ENCODE results near the gene NRXN3.

GRCh38 chr14:79680087-79680486, 1509.9 kb downstream of the NRXN3 start:
- TF ChIP-seq CTCF (IDR thresholded peaks at IDR 0.05) (no peak), POLR2AphosphoS5 (IDR thresholded peaks at IDR 0.05; ENCODE audit: low read depth, low read length) (no peak), REST (IDR thresholded peaks at IDR 0.05; ENCODE audit: insufficient read depth in 1 of 2, low read depth in 2 of 2, low read length in 1 of 2) (no peak), TCF7L2 (IDR thresholded peaks at IDR 0.05; ENCODE audit: low read depth, low read length) (no peak)

All from Panc1 (cell line).